GM19239 (cell line): ENCODE measurements around the gene REXO1.
"Not testable (repeated sequence)": the region's sequence is repeated elsewhere in the genome, so short reads cannot be mapped to it uniquely, and the experiment has no call there.

Source experiments
- DNase-seq: peaks from one replicate; pipeline ENCODE4 v3.0.0; 2011; ENCODE audit warnings: low spot score; ENCODE audit not compliant: insufficient read length
- FAIRE-seq: peaks from 2 replicates; lab custom pipeline; 2011; peaks lifted over from hg19 to GRCh38; lab: Jason Lieb, UNC

REXO1 gene

DNA sequence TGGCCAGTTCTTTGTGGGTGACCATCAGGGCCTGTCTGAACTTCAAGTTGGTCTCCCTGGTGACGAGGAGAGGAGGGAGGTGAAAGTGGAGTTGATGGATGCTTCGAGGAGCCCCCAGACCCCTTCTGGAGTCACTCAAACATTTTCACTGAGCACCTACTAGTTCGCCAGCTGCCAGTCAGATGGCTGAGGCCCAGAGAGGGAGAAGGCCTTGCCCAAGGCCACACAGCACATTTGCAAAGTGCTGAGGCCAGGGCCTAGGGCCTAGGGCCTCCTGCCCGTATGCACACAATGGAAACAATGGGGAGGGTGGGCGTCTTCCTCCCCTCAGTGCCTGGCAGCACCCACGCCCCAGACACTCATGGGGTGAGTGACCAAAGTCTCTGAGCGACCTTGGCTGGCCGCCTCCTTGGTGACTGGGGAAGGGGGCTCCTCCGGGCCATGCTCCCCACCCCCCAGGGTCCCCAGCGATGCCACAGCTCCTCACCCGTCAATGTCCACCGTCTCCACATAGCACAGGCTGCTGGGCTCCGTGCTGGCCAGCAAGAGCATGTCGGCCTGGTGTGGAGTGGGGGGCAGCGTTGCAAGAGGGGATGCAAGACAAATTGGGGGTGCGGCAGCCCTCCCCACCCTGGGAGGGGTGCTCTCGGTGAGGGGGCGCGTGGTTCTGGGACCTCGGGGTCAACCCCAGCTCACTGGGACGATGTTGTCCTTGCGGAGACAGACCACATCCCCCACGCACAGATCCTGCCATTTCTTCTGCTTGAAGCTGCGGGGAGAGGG, 42.7 kb downstream of the REXO1 start:
- DNase-seq (no peak), FAIRE-seq (no peak)

DNA sequence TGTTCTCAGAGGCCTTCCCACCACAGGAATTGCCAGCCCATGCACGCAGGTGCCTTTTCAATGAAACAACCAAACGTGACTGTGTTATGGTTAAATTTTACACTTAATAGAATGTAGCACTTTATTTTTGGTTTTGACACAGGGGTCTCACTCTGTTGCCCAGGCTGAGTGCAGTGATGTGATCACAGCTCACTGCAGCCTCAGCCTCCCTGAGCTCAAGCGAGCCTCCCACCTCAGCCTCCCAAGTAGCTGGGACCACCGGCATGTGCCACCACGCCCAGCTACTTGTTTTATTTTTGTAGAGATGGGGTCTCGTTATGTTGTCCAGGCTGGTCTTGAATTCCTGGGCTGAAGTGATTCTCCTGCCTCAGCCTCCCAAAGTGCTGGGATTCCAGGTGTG, 43.4 kb downstream of the REXO1 start:
- no peak for FAIRE-seq
- no peak for DNase-seq

DNA sequence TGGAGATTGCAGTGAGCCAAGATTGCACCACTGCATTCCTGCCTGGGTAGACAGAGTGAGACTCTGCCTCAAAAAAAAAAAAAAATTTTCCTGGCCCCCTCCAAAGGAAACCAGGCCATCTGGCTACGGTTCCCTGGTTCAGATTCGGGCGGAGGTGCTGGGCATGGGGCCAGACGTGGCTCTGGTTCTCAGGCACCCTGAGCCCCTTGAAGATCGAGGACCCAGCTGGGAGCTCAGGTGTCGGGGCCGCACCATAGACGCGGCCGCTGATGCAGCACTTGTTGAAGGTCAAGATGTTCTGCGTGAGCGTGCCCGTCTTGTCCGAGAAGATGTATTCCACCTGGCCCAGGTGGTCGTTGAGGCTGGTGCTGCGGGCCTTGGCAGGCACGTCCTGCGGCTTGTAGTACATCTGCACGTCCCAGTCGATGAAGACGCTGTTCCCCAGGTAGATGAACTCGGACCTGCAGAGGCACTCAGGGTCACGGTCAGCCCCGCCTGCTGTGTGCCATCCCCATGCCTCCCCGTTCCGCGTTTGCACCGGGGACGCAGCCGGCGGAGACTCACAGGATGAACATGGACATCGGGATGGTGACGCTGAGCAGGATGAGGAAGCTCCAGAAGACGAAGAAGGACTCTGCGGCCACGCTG, 48.5 kb downstream of the REXO1 start:
- DNase-seq (no peak), FAIRE-seq (no peak)

DNA sequence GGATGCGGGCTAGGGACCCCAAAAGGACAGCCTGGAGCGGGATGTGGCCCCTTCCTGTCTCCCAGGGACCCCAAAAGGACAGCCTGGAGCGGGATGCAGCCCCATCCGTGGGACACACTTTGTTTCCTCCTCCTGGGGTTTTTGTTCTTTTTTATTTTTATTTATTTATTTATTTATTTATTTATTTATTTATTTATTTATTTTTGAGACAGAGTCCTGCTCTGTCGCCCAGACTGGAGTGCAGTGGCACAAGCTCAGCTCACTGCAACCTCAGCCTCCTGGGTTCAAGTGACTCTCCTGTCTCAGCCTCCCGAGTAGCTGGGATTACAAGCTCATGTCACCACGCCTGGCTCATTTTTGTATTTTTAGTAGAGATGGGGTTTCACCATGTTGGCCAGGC, 51.0 kb downstream of the REXO1 start:
- FAIRE-seq, DNase-seq: not testable (repeated sequence)

DNA sequence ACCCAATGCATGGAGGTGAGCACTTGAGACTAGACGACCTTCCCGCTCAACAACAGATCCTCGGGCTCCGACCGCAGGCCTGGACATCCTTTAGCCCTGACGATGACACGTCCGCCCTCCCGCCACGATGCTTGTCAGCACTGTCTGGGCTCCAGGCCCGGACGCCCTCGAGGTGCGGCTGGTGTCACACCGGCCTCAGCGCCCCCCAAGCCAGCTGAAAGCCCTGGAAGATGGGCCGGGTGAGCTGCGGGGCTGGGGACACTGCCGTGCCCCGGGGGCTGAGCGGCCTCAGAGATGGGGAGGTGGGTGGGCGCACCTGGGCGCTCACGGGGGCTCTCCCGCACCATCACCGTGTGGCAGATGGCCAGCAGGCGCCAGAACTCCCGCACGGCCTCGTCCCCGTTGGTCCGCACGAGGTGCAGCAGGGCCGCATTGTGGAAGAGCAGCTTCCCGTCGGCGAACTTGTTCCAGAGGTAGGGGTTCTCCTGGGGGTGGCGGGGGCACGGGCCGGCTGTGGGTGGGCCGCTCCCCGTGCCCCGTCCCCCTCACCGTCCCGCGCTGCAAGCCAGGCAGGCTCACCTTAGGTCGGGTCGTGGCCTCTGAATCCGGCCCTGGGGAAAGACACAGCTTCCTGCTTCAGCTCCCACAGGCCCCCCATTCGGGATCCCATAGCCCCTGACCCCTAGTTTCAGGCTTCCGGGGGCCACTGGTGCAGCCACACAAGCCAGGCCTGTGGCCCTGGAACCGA, 51.7 kb downstream of the REXO1 start:
- FAIRE-seq, result no peak

DNA sequence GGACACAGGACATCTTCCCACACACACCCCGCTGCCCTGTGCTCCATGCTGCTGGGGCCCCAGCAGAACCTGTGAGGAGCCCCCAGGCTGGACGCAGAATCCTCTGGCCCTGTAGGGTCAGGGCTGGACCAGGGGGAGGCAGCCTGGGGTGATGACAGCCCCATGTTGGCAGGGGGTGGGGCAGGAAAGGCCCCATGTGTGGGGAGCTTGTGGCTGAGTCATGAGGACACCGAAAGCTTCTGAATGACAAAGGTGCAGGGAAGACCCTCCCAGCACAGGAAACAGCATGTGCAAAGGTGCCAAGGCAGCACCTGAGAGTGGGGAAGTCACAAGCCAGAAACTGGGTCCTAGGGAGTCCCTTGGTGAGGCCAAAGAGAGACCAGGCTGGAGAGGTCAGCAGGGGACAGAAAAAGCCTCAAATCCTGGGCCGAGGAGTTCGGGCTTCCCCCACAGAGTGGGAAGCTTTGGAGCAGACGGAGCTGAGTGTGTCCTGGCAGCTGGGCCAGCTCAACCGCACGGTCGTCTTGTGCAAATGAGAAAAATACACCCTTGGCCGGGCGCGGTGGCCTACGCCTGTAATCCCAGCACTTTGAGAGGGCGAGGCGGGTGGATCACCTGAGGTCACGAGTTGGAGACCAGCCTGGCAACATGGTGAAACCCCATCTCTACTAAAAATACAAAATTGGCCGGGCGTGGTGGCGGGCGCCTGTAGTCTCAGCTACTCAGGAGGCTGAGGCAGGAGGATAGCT, 53.7 kb downstream of the REXO1 start:
- FAIRE-seq, result no peak
- no peak for DNase-seq

More for the DNA sequence above, 51.7 kb downstream of the REXO1 start:
- DNase-seq, result no peak

DNA sequence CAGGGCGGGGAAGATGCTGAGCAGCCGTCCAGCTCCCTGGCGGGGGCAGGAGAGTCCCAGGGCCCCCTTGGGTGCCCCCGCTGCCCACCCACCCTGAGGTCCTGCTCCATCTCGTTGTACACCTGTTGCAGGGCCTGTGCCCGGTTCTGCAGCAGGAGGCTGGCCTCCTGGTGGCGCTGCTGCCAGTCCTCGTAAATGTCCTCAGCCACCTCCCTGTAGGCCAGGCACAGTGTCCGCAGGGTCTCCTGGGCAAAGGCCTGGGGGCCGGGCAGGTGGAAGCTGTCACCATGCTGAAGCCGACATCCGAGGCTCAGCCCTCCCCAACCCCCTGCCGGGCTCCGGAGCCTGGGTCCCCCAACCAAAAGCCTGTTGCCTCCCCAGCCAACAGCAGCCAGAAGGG, 56.4 kb downstream of the REXO1 start:
- FAIRE-seq, result no peak

DNA sequence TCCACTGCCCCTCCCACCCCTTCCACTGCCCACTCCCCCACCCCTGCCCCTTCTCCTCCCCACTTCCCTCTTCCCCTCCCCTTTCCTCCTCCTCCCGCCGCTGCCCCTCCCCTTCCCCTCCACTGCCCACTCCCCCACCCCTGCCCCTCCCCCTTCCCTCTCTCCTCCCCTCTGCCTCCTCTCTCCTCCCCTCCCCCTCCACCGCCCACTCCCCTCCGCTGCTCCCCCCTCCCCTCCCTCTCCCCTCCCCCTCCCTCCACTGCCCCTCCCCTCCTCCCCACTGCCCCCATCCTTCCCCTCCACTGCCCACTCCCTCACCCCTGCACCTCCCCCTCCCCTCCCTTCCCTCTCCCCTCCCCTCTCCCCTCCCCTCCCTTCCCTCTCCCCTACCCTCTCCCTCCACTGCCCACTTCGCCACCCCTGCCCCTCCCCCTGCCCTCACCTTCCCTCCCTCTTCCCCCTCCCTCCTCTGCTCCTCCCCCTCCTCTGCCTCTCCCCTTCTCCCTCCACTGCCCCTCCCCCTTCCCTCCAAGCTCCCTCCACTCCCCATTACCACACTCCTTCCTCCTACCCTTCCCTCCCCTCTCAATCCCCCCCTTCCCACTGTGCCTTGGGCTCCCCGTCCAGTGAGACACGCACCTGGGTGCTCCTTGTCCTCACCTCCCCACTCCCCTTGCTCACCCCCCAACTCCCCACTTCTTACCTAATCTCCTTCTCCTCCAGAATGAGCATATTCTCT, 58.1 kb downstream of the REXO1 start:
- FAIRE-seq, result no peak
- no peak for DNase-seq

More for the DNA sequence above, 56.4 kb downstream of the REXO1 start:
- no peak for DNase-seq

DNA sequence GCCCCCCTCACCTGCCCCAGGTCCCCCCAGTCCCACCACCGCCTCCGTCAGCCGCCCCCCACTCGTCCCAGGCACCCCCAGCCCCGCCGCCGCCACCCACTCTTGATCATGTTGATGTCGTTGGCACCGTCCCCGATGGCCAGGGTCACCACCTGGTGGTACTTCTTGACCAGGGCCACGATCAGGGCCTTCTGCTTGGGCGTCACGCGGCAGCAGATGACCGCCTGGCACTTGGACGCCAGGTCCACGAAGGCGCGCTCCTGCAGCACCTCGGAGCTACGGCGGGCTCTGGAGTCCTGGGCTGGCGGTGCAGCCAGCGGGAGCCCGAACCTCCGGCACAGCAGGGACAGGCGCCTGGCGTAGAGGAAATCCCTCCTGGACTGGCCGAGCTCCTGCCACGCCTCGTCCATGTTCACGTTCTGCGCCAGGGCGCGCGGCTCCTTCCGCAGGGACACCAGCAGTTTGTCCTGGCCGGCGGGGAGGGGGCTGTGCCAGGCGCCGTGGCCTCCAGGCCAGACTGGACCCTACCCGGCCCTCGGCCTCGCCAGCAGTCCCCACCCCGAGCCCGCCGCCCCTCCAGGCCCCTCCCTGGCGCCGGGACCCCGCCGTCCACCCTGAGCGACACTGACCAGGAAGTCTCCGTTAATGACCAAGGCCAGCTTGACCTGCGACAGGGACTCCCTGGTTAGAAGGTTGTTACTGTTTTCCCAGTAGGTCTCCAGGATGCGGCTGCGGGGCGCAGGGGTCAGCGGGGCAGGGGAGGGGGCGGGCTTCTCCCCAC, 58.8 kb downstream of the REXO1 start:
- FAIRE-seq (no peak), DNase-seq (no peak)

DNA sequence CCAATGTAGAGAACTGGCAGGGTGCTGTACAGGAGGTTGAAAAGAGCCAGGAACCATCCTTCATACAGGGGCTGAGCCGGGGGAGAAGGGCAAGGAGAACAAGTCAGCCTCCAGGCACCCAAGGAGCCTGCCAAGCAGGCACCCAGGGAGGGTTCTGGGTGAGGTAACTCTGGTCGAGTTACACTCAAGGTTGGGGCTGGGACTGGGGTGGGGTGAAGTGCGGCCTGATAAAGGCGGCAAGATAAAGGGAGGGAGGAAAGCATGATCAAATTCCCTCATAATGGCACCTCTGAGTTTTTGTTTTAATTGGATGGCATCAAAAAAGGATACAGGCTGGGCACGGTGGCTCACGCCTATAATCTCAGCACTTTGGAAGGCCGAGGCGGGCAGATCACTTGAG, 61.2 kb downstream of the REXO1 start:
- no peak for FAIRE-seq
- DNase-seq, result no peak

DNA sequence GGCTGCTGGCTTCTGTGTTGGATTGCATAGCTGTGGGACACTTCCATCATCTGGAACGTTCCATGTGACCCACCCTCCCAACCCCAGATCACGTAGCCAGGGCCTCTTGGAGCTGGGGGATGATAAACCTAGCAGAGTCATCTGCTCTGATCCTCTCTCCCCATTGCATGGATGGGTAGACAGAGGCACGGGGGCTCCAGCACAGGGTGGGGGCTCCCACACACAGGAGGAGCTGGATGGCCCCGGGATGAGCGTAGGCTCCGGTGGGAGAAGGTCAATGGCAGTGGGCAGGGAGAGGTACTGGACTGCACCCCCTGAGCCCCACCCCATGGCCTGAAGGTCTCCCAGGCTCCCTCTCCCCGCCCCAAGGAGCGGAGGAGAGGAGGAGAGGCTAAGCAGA, 61.6 kb downstream of the REXO1 start:
- DNase-seq (no peak), FAIRE-seq (no peak)

DNA sequence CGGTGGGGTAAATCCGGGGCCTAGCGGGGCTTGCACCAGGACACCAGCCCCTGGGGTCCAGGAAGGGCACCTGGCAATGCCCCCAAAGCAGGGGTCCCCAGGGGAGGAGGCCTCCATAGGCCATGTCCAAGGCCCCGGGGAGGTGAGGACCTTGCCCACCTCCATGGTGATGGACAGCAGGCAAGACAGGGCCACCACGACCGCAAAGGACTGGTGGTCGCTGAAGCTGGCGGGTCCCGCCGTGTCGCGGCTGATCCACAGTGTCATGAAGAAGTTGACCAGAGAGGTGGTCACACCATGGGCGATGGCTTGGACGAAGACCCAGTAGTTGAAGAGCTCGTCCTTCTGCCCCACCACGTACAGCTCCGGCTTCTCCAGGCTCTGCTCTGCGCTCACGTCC, 63.0 kb downstream of the REXO1 start:
- DNase-seq (no peak), FAIRE-seq (no peak)

DNA sequence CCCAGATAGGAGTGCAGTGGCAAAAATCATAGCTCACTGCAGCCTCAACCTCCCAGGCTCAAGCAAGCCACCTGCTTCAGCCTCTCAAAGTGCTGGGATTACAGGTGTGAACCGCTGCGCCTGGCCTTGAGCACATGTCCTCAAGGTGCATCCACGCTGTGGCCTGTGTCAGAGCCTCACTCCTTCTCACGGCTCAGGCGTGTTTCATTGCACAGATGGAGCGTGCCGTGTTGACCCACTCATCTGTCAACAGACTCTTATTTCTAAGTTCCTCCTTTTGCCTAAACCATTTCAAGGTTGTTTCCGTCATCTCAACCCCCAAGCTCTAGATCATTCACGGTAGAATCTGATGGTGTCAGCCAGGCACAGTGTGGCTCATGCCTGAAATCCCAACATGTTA, 64.4 kb downstream of the REXO1 start:
- FAIRE-seq (no peak), DNase-seq (no peak)

DNA sequence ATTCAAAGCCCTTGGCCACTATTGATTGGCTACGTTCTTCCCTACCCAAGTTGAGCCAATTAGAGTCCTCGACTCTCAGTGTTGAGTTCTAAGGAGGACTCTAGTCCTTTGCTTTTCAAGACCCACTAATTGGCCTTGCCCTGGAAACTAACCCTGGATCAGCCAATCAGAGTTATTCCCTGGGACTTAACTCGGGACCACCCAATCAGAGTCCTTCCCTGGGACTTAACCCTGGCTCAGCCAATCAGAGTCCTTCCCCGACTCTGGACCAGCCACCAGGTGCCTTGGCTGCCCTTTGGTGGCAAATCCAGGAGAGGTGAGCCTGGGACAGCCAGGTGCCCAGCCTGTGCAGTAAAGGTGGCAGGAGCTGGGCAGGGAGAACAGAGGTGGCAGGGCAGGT, 64.9 kb downstream of the REXO1 start:
- DNase-seq (no peak), FAIRE-seq (no peak)

DNA sequence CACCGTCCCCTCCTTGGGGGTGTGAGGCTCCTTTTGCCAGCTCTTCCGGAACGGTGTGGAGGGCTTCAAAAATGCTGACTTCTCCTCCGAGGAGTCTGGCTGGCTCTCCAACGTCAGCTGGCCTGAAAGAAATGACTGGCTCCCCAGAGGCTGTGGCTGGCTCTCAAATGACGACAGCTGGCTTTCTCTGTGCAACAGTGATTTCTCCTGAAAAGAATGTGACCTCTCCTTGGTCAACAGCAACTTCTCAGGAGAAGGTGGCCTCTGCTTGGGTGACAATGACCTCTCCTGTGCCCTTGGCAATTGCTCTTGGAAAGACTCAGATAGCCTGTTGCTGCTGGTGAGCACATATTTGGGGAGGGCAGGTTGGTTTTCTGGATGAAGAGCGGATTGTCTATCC, 65.8 kb downstream of the REXO1 start:
- DNase-seq (no peak), FAIRE-seq (no peak)

DNA sequence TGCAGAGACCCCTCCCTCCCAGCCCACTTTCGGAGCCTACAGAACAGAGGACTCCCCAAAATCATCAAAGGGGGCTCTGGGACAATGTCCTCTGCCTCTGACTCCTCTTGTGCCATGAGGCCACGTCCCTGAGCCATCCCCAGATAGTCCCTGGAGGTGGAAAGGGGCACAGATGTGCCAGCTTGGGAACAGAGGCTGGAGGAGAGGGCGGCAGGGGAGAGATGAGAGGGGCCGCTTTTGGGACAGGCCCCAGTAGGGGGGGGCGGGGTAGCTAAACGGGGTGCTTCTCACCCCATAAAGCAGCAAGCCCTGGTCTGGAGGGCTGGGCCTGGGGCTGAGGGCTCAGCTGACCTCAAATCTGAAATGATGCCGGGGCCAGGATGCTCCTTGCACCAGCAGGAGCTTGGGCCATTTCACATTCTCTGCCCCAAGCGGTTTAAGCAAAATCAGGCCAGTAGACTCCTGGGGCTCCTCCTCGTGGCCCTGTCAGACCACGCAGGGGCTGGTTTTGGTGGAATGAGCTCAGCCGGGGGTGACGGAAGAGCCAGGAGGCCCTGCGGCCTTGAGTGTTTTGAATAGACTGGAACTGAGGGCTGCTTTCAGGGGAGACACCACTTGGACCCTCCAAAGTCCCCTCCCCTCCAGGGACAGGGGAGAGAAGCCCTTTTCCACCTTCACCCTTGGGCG, 67.9 kb downstream of the REXO1 start:
- no peak for FAIRE-seq
- DNase-seq, result no peak

DNA sequence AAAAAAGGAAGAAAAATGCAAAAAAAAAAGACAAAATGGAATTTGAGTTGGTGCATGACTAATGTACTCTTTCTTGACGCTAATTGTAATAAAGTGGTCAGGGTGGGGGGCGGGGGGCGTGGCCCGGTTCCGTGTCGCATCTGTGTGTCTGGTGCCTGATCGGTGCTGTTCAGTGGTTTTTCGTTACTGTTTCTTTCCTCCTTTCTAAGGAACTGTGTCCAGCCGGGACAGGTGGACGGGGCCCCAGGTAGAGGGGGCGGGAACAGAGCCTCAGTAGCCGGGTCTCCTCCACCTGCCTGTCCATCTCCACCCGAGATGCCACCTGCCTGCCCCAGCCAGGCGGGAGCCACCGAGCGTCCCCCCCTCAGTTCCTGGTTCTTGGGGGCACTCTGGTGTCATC, 68.7 kb downstream of the REXO1 start:
- DNase-seq, result no peak
- no peak for FAIRE-seq

DNA sequence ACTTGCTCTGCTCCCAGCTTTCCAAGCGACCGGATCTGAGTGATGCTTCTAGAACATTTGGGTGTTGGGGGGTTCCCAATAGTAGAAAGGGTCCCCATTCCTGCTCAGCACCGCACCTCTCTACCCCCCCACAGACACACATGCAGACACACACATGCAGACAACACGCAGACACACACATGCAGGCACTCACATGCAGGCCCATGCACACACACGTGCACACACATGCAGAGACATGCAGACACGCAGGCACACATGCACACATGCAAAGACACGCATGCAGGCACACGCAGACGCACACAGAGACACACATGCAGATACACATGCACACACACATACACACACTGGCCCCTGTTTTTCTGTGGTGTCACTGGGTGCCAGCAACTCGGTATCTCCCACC, 71.1 kb downstream of the REXO1 start:
- DNase-seq (no peak), FAIRE-seq (no peak)
